SK-N-DZ (cell line): ENCODE measurements around the gene TPTE2. TPM values are rescaled to one million over a fixed set of nuclear protein-coding genes. Genes with fewer than 3 reads are reported as not detected.
"Not testable (repeated sequence)": the region's sequence is repeated elsewhere in the genome, so short reads cannot be mapped to it uniquely, and the experiment has no call there.

Experiments
- DNase-seq: peaks from one replicate; pipeline ENCODE4 v3.0.0-alpha.2; 2015; ENCODE audit warnings: low spot score
- polyA plus RNA-seq, 2 experiments: library from polyadenylated mRNA; depleted of rRNA; stranded (reverse); fragments of >200 nt; gene quantifications; 2 replicates each; pipeline ENCODE4 v1.2.3, GENCODE V29; 2014

TPTE2 gene
- polyA plus RNA-seq (2014; cell fraction: cytosol; rRNA removed): not detected in 2 replicates
- not detected in 2 replicates for polyA plus RNA-seq (2014; cell fraction: nucleus; rRNA removed)

- not testable (repeated sequence) for DNase-seq
These were observed at the start of gene TPTE2 for GRCh38 chr13:19561127-19561582. TPTE2 (minus strand) TSS chr13:19561532; CDS start chr13:19503234, 58,298 bp downstream.

DNA sequence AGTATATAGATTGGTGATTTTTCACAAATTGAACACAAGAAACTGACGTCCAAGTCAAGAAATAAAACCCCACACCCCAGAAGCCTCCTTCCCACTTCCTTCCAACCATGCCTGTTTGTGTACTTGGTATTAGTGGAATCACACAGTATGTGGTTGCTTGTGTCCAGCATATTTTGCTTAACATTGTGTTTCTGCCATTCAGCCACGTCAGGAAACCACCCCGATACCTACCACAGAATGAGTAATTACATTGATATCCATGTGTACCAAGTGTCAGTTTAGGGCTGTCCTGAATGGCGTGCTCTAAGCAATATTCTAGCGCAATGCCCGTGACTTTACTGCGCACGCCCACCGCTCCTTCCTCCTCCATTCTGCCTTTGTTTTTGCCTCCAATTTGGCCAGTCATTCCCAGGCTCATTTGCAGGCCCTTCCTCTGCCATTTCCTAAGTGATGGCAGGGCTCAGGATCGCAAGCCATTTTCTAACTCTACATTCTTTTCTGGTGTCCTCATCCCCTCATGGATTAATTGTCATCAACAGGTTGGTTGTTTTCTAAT lies 46.3 kb upstream of the TPTE2 start:
- no peak for DNase-seq

GRCh38 chr13:19606737-19607136 lies 45.4 kb upstream of the TPTE2 start:
- DNase-seq: no peak

- DNase-seq: no peak
These were observed 44.8 kb upstream of the TPTE2 start for GRCh38 chr13:19606152-19606551.

- DNase-seq: no peak
These were observed 44.0 kb upstream of the TPTE2 start for GRCh38 chr13:19605161-19605955.

DNA sequence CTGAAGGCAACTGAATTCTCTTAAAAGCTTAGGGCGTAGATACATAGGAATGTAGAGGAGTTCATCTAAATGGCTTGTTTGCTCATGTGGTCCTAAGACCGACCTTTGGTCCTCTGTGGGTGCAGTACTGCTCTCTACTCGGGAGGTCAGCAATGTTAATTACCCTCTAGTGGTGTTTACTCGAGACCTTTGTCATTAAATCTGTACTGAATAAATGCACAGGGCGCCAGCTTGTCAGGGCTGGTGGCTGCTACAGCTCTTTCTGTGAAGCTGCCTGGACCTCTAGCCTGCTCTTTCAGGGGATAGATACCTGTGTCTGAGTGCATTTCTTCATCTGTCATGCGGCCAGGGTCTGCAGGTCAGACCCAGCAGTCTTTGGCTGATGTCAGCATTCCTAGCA lies 43.0 kb upstream of the TPTE2 start:
- no peak for DNase-seq

- DNase-seq: peak; percentile 70
These were observed 40.7 kb upstream of the TPTE2 start for GRCh38 chr13:19601749-19602725.

DNA sequence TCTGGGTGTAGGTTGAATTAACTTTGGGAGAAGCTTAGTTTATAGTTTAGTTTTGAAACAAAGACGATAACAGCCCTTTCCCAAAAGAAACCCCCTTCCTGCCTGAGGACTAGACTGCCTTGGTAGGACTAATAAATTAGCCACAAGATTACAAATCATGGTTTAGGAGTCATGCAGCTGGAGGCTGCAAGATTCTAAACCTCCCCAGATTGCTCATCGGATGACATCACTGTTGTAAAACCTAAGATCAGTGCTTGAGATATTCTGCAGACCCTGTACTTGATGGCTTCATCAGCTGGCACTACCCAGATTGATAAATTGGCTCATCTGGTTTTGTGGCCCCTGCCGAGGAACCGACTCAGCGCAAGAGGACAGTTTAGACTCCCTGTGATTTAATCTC lies 36.2 kb upstream of the TPTE2 start:
- DNase-seq: no peak

DNA sequence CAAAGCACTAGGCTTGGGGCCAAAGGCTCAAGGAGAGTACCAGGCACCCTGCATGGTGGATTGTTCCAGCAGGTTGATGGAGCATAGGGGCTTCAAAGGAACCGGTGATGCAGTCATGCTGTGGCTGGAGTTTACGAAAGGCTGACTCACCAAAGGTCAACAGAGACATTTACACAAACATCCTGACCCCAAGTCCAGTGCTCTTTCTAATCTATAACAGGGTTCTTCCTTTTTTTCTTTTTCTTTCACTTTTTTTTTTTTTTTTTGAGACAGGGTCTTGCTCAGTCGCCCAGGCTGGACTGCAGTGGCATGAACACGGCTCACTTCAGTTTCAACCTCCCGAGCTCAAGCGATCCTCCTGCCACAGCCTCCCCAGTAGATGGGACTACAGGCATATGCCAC lies 35.6 kb upstream of the TPTE2 start:
- no peak for DNase-seq

DNA sequence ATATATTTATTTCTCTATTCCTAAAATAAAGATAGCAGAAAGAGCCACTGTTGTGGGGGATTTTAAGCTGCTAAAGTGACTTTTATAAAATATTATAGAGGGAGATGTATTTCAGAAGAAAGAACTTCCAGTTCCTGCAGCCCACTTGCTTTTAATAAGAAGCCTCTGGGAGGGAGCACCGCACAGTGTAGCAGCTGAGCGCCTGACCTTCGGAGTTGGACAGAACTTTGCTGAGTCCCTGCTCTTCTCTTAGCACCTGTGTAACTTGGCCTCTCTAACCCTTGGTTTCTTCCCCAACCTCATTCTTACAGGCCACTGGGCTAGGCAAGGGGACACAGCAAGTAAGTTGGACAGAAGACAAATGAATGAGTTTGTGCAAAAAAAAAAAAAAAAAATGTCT lies 34.8 kb upstream of the TPTE2 start:
- no peak for DNase-seq

DNA sequence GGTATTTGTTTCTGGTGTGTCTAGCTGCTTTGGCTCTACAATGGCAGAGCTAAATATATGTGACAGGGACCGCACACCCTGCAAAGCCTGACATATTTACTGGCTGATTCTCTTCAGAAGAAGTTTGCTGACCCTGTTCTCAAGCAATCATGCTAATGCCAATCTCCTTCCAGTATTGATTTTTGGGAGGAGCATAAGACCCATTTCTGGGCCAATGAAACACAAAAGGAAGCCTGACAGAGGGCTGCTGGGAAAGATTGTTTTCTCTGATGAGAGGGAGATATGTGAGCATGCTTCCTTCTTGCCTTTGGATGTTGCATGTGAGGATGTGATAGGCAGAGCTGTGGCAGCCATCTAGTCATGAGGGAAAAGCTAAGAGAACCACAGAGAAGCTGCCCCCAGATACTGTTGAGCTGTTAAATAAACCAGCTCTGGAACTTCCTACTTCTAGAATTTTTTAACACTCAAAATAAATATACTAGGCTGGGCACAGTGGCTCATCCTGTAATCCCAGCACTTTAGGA lies 31.4 kb upstream of the TPTE2 start:
- peak; percentile 78 for DNase-seq

DNA sequence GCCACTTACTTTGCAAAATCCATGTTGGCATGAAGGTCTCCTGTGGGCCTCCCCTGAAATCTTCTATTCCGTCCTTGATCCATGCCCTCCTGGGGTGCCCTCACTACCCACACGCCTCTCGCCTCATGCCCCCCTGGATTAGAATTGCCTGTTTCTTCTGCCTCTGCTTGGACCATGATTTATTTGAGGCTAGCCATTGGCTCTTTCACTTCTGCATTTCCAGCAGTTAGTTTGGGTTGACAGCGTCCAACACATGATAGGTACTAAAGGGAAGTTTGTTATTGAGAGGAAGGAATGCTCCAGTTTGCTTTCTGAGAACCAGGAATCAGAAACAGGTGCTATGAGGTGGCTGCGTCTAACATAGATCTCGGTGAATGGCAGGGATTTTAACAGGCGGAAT lies 30.5 kb upstream of the TPTE2 start:
- DNase-seq: no peak

DNA sequence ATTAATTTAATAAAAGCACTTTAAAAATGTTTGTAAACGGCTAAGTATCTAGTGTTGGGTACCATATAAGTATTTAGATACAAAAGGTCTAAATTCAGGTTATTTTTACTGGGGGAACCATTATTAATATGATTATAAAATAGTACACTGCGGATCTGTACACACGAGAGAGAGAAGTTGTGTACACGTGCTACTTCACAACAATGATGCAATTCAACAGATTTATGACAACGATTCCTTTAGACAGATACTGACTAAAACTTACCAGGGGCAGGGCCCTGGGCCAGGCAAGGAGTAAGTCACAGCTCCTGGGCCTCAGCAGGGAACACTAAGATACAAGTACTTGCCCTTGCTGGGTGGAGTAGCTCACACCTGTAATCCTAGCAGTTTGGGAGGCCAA lies 29.1 kb upstream of the TPTE2 start:
- no peak for DNase-seq

DNA sequence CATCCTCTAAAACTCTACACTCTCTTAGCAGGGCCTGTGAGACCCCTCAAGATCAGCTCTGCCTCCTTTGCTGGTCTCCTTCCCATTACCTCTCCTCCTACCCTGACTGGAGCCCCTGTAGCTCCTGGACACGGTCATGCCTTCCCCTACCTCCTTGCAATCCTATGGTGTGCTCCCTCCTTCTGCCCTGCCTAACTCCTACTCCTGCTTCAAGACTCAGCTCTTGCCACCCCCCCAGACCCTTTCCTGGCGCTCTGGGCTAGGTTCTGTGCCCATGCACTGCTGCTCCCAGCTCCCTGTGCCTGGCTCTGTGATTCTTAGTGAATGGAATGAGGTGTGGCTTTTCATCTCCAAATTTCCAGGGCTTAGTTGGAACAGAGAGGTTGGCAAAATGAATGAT lies 28.0 kb upstream of the TPTE2 start:
- no peak for DNase-seq

DNA sequence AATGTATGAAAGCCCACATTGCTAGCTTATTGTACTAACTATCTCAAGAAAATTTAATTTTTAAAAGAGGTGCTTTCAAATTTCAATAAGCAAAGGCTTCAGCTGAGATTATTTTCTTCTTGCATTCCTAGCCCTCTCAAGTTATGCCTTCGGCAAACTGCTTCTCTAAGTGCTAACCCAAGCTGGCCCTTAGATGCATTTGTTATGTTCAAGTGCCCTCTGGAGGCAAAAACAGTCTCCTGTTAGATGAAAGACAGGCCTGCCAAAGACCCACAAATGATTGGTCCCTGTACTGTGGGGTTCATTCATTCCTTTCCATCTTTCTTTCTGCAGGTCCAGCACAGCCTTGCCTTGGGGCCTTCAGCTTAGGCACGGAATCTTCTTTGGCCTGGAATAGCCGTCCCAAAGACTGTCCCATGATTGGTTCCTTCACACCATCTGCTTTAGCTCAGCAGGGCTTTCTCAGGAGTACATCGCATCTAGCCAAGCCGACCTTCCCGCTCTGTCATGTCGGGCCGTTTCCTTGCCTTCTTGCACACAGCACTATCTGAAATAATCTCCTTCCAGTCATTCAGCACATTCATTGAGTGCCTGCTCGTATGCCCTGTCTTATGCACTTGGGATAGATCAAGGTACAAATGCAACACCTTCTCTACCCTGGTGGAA lies 26.4 kb upstream of the TPTE2 start:
- DNase-seq: peak; percentile 66

DNA sequence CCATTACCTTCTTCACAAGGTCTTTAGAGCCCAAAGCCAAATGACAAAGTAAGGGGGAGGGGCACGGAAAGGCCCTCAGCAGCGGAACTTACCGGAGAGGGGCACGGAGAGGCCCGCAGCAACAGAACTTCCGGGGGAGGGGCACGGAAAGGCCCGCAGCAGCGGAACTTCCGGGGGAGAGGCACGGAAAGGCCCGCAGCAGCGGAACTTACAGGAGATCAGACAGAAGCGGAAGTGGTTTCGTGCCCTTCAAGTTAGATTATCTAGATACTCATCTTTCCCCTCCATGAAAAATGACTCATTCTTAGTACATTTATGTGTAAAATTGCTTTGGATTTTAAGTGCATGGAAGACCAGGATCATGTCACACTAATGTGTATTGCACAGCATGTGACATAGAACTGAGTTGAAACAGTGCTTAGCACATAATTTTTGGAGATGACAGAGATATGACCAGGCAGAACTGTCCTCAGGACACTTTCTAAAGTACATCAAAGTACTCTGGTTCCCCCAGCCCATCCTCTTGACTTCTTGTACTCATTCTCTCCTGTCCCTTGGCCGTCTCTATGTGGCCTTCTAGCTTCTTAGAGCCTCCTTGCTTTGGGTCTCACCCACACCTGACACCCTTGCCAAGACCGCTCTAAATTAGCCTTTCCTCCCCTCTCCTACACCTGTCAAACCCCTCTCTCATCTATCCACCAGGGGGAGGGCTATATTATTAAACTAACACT lies 25.7 kb upstream of the TPTE2 start:
- peak; percentile 74 for DNase-seq

DNA sequence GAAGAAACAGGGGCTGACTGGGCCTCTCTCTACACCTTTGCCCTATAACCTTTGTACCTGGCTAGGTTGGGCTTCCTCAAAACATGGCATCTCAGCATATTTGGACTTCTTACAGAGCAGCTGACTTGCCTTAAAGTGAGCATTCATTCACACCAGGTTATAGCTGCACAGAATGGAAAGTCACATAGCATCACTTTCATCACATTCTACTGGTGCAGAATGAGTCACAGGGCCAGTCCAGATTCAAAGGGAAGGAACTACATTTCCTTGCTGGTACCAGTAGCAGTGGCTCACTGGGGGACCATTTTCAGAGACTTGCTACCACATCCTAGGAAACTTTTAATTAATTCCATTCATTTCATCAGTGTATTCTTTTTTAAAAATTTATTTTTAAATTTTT lies 20.3 kb upstream of the TPTE2 start:
- no peak for DNase-seq

- DNase-seq: no peak
These were observed 13.9 kb upstream of the TPTE2 start for GRCh38 chr13:19575230-19575629.

GRCh38 chr13:19573120-19573716 lies 11.9 kb upstream of the TPTE2 start:
- no peak for DNase-seq

GRCh38 chr13:19572280-19572679 lies 10.9 kb upstream of the TPTE2 start:
- DNase-seq: no peak
